SKM-1 (cell line): ENCODE results near the gene TPO.

Experiments used
- DNase-seq: peaks from one replicate; lab custom pipeline; 2025; ENCODE audit not compliant: unreplicated experiment; lab: John Stamatoyannopoulos, UW

Gene TPO

DNA sequence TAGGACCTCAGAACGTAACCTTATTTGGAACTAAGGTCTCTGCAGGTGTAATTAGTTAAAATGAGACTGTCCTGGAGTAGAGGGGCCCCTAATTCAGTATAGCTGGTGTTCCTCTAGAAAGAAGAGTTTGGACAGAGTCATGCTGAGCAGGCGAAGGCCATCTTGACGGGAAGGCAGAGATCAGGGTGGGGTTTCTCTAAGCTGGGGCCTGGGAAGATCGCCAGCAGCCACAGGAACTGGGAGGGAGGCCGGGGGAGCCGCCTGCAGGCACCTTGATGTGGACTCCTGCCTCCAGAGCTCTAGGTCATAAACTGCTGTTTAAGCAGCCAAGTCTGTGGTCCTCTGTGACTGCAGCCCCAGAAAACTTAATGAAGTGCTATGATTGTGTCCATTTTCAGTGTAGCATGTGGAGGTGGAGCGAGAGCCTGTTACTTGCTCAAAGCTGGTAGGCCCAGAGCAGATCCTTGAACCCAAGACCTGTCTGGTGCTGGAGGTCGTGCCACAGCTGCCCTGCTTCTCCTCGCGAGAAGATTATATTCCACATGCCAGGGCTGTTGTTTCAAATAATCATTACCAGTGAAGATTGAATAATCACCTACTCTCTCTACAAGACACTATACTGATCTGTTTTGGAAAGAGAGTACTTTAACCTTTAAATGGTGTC, 105.7 kb downstream of the TPO start:
- no peak for DNase-seq

- DNase-seq, result no peak
These were observed 108.1 kb downstream of the TPO start for GRCh38 chr2:1521191-1521877.

- DNase-seq, result no peak
These were observed 108.9 kb downstream of the TPO start for GRCh38 chr2:1521878-1522830.

GRCh38 chr2:1527153-1527992, 114.1 kb downstream of the TPO start:
- DNase-seq, result no peak

GRCh38 chr2:1528273-1529064, 115.2 kb downstream of the TPO start:
- no peak for DNase-seq

GRCh38 chr2:1538663-1539062, 125.4 kb downstream of the TPO start:
- peak; percentile 5 for DNase-seq

GRCh38 chr2:1539441-1539840, 126.2 kb downstream of the TPO start:
- no peak for DNase-seq

GRCh38 chr2:1539973-1540372, 126.7 kb downstream of the TPO start:
- no peak for DNase-seq

- DNase-seq, result no peak
These were observed 127.2 kb downstream of the TPO start for GRCh38 chr2:1540481-1540880.

DNA sequence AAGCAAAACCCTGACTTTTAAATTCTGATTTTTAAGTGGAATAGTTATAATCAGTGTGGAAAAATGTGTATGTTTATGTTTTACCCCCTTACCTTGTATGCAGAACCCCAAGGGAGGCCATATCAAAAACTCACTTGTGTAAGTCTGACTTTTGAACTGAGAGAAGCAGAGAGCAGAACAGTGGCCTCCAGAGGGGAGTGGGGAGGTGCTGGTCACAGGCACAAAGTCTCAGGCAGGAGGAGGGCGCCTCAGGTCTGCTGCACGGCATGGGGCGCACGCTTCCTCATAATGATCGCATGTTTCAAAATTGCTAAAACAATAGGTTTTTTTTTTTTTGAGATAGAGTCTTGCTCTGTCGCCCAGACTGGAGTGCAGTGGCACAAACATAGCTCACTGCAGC, 127.8 kb downstream of the TPO start:
- DNase-seq, result no peak

GRCh38 chr2:1541819-1542475, 128.7 kb downstream of the TPO start:
- DNase-seq, result no peak

- DNase-seq, result no peak
These were observed 129.7 kb downstream of the TPO start for GRCh38 chr2:1542971-1543370.

GRCh38 chr2:1543776-1544477, 130.7 kb downstream of the TPO start:
- DNase-seq, result no peak

DNA sequence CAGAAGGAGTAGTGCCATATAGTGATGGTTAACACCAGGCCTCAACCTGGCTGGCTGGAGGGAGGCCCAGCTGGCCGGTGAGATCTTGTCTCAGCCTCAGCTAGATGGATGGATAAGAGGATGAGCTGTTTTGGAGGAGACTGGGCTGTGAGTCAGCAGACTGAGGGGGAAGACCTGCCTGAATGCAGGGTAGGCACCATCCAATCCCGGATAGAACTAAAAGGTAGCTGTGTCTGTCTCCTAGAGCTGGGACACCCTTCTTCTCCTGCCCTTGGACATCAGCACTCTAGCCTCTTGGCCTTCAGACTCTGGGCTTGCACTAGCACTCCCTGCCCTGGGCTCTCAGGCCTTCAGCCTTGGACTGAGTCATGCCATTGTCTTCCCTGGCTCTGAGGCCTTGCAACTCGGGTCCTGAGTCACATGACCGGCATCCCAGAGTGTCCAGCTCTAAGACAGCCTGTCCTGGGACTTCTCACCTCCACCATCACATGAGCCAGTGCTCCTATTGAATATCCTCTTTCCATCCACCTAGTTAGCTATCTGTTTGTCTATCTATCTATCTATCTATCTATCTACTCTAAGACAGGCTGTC, 131.3 kb downstream of the TPO start:
- no peak for DNase-seq

GRCh38 chr2:1546023-1546591, 132.8 kb downstream of the TPO start:
- DNase-seq, result peak; percentile 12

GRCh38 chr2:1546901-1547300, 133.6 kb downstream of the TPO start:
- no peak for DNase-seq

DNA sequence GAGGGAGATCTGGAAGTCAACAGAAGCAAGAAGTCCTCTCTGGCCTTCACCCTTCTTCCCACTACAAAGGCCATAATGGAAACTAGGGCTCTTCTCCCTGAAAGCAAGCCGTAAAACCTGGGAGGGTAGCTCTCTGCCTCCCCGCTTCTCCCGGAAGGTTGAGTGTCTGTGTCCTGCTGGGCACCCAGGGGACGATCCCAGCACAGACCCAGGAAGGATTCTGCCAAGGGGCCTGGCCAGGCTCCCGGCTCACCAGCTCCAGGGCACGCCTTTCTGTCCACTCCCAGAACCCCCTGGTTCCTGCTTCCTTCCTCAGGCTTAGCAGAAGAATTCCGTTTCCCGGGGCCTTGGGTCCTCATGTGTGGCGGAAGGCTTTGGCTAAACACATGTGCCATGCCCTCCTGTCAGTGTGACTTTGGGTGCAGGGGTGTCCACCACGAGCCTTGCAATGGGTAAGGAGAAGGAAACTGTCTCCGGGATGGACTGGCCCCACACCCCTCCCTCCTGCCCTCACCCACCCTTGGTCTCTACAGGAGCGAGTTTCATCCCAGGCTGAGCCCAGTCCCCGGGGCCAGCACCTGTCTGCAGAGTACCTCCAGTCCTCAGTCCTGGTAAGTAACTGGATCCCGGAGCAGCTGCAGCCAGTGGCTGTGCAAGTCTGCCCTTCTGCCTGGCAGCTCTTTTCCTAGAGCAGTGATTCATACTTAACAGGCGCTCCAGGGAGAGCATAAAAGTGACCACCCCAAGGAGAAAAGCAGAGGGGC, 135.8 kb downstream of the TPO start:
- DNase-seq, result no peak
